HL-60 (cell line): ENCODE data around the gene MSH5.

ENCODE experiments used
- DNase-seq, 2 experiments: peaks; one replicate each; pipeline ENCODE4 v3.0.0-alpha.2; 2010 to 2020; ENCODE audit warnings: low read depth in 1 of 2, low spot score in 1 of 2
- H3K27ac ChIP-seq: fragments of 250-450 bp; sonication (Bioruptor Pico); replicated peaks from 2 replicates; pipeline ENCODE4 v1.5.1; 2020; ENCODE audit warnings: mild to moderate bottlenecking, moderate library complexity
- H3K27me3 ChIP-seq: fragments of 250-450 bp; sonication (Bioruptor Pico); 2 replicates; pipeline ENCODE4 v1.5.1; 2021; ENCODE audit warnings: mild to moderate bottlenecking, moderate library complexity; ENCODE audit not compliant: insufficient read depth, poor library complexity, severe bottlenecking
- H3K4me3 ChIP-seq: replicated peaks from 2 replicates; pipeline ENCODE4 v1.5.1; 2011; ENCODE audit warnings: mild to moderate bottlenecking, control low read depth, low read length; ENCODE audit not compliant: insufficient read depth
- CTCF ChIP-seq: IDR thresholded peaks from one replicate; pipeline ENCODE4 v1.5.1; 2011; ENCODE audit warnings: low read length, control low read depth, inconsistent platforms; ENCODE audit not compliant: insufficient read depth
- GABPA ChIP-seq: IDR thresholded peaks from 2 replicates; pipeline ENCODE4 v1.6.1; 2012; ENCODE audit warnings: low read depth
- POLR2AphosphoS5 ChIP-seq: IDR thresholded peaks from 2 replicates; pipeline ENCODE4 v1.6.1; 2012; ENCODE audit warnings: low read depth
- REST ChIP-seq: IDR thresholded peaks from 2 replicates; pipeline ENCODE4 v1.6.1; 2012; ENCODE audit warnings: low read depth; ENCODE audit not compliant: insufficient replicate concordance
- SPI1 ChIP-seq: IDR thresholded peaks from 2 replicates; pipeline ENCODE4 v1.6.1; 2012; ENCODE audit warnings: low read depth, mild to moderate bottlenecking, borderline replicate concordance

MSH5 gene

GRCh38 chr6:31744422-31744821 lies 4.6 kb downstream of the MSH5 start:
- H3K4me3 ChIP-seq: no peak overlapping the region
- no peaks in the 10 kb centered on the region for H3K27me3 ChIP-seq
- no peak for DNase-seq
- H3K27ac ChIP-seq: no peak overlapping the region
- TF ChIP-seq REST: no peak
- no peak for TF ChIP-seq SPI1
- TF ChIP-seq POLR2AphosphoS5: no peak
- TF ChIP-seq GABPA: no peak
- TF ChIP-seq CTCF: no peak

GRCh38 chr6:31749301-31750036 lies 9.7 kb downstream of the MSH5 start:
- Histone ChIP-seq H3K27ac (no peak overlapping the region), H3K4me3 (no peak overlapping the region), H3K27me3 (no peaks in the 10 kb centered on the region)
- DNase-seq: no peak
- no peak for TF ChIP-seq POLR2AphosphoS5
- TF ChIP-seq GABPA: no peak
- TF ChIP-seq CTCF: no peak
- TF ChIP-seq SPI1: no peak
- no peak for TF ChIP-seq REST

- Histone ChIP-seq H3K4me3 (no peak overlapping the region), H3K27ac (no peak overlapping the region), H3K27me3 (no peaks in the 10 kb centered on the region)
- TF ChIP-seq POLR2AphosphoS5 (no peak), SPI1 (no peak), REST (no peak)
- DNase-seq: no peak
These were observed 10.7 kb downstream of the MSH5 start for GRCh38 chr6:31750411-31751022.
